ENCODE measurements around the gene LCTL. TPM values are rescaled to one million over a fixed set of nuclear protein-coding genes. Genes with fewer than 3 reads are reported as not detected.

LCTL gene
- total RNA-seq, 3 donors from 2014 or later (not counting 1 experiment from before 2014, with no cell fraction given): not detected

- H3K36me3 Mint-ChIP-seq: no peaks in the 10 kb centered on the region
- intact Hi-C loops (cut with micrococcal nuclease): no loop called here
- no peaks in the 10 kb centered on the region for H3K9me3 Mint-ChIP-seq
- Histone ChIP-seq H3K4me3 (ENCODE audit: low read length) (no peak overlapping the region), H3K27ac (ENCODE audit: low read length) (no peak overlapping the region), H3K9me3 (ENCODE audit: control insufficient read depth, insufficient read depth, low read length) (no peaks in the 10 kb centered on the region), H3K4me1 (ENCODE audit: control insufficient read depth, insufficient read depth, low read length) (no peaks in the 10 kb centered on the region), H3K36me3 (ENCODE audit: control insufficient read depth, insufficient read depth, low read length) (no peaks in the 10 kb centered on the region), H3K27me3 (ENCODE audit: control insufficient read depth, insufficient read depth, low read length) (no peaks in the 10 kb centered on the region)
- TF ChIP-seq CTCF (IDR thresholded peaks at IDR 0.05): no peak
- no peak overlapping the region for H3K4me3 Mint-ChIP-seq
- 79% methylated on average over 9 of the region's 10 CpGs for WGBS (ENCODE audit: insufficient coverage)
- ATAC-seq: no peak
- no peaks in the 10 kb centered on the region for H3K4me1 Mint-ChIP-seq
- no peaks in the 10 kb centered on the region for H3K27me3 Mint-ChIP-seq (ENCODE audit: low read depth in 2 of 2)
- no peak overlapping the region for H3K27ac Mint-ChIP-seq
- DNase-seq: no peak
Observed at GRCh38 chr15:66573719-66574595, 8.2 kb upstream of the LCTL start.

- Histone ChIP-seq H3K4me1 (ENCODE audit: control insufficient read depth, insufficient read depth, low read length) (no peaks in the 10 kb centered on the region), H3K27ac (ENCODE audit: low read length) (no peak overlapping the region), H3K27me3 (ENCODE audit: control insufficient read depth, insufficient read depth, low read length) (no peaks in the 10 kb centered on the region), H3K36me3 (ENCODE audit: control insufficient read depth, insufficient read depth, low read length) (no peaks in the 10 kb centered on the region), H3K9me3 (ENCODE audit: control insufficient read depth, insufficient read depth, low read length) (no peaks in the 10 kb centered on the region), H3K4me3 (ENCODE audit: low read length) (no peak overlapping the region)
- no peak for DNase-seq
- H3K4me3 Mint-ChIP-seq: no peak overlapping the region
- H3K4me1 Mint-ChIP-seq: no peaks in the 10 kb centered on the region
- intact Hi-C loops (cut with micrococcal nuclease): no loop called here
- no peaks in the 10 kb centered on the region for H3K27me3 Mint-ChIP-seq (ENCODE audit: low read depth in 2 of 2)
- no peak for ATAC-seq
- no peak overlapping the region for H3K27ac Mint-ChIP-seq
- H3K36me3 Mint-ChIP-seq: no peaks in the 10 kb centered on the region
- no peak for TF ChIP-seq CTCF (IDR thresholded peaks at IDR 0.05)
- no peaks in the 10 kb centered on the region for H3K9me3 Mint-ChIP-seq
- WGBS (ENCODE audit: insufficient coverage): 91% methylated on average over 7 of the region's 7 CpGs
Observed at GRCh38 chr15:66573348-66573718, 7.5 kb upstream of the LCTL start.

GRCh38 chr15:66572146-66572545, 6.3 kb upstream of the LCTL start:
- TF ChIP-seq CTCF (IDR thresholded peaks at IDR 0.05): no peak
- intact Hi-C loops (cut with micrococcal nuclease): no loop called here
- no peak overlapping the region for H3K4me3 ChIP-seq (ENCODE audit: low read length)
- peaks cover 2% of the 10 kb centered on the region for H3K4me1 ChIP-seq (ENCODE audit: control insufficient read depth, insufficient read depth, low read length)
- H3K9me3 ChIP-seq (ENCODE audit: control insufficient read depth, insufficient read depth, low read length): no peaks in the 10 kb centered on the region
- H3K36me3 ChIP-seq (ENCODE audit: control insufficient read depth, insufficient read depth, low read length): no peaks in the 10 kb centered on the region
- Mint-ChIP-seq H3K36me3 (no peaks in the 10 kb centered on the region), H3K4me3 (no peak overlapping the region), H3K4me1 (peaks cover 2% of the 10 kb centered on the region in 2 donors), H3K27ac (no peak overlapping the region), H3K9me3 (no peaks in the 10 kb centered on the region), H3K27me3 (ENCODE audit: low read depth in 2 of 2) (no peaks in the 10 kb centered on the region)
- H3K27ac ChIP-seq (ENCODE audit: low read length): no peak overlapping the region
- DNase-seq: no peak
- no peak for ATAC-seq
- WGBS (ENCODE audit: insufficient coverage): 72% methylated on average over 4 of the region's 4 CpGs
- H3K27me3 ChIP-seq (ENCODE audit: control insufficient read depth, insufficient read depth, low read length): no peaks in the 10 kb centered on the region

All from natural killer cell (primary cell).